GM19455 (cell line): ENCODE measurements around the gene DLGAP4.

ENCODE experiments used
- ATAC-seq: cut with Tn5 transposase; IDR thresholded peaks from one replicate; pipeline ENCODE4 v1.9.1; 2021; ENCODE audit not compliant: unreplicated experiment

Gene DLGAP4

GRCh38 chr20:36320898-36321695, 15.0 kb downstream of the DLGAP4 start:
- ATAC-seq, result no peak

- no peak for ATAC-seq
These were observed 16.0 kb downstream of the DLGAP4 start for GRCh38 chr20:36322131-36322530.

GRCh38 chr20:36330091-36330490, 24.0 kb downstream of the DLGAP4 start:
- ATAC-seq, result no peak

GRCh38 chr20:36331209-36331608, 25.1 kb downstream of the DLGAP4 start:
- ATAC-seq, result no peak

- ATAC-seq, result no peak
These were observed 27.7 kb downstream of the DLGAP4 start for GRCh38 chr20:36333841-36334240.

- no peak for ATAC-seq
These were observed 28.4 kb downstream of the DLGAP4 start for GRCh38 chr20:36334281-36335205.

GRCh38 chr20:36335206-36335870, 29.2 kb downstream of the DLGAP4 start:
- ATAC-seq, result no peak

- no peak for ATAC-seq
These were observed 30.1 kb downstream of the DLGAP4 start for GRCh38 chr20:36336204-36336603.

- ATAC-seq, result no peak
These were observed 31.0 kb downstream of the DLGAP4 start for GRCh38 chr20:36336954-36337704.

- ATAC-seq, result no peak
These were observed 31.7 kb downstream of the DLGAP4 start for GRCh38 chr20:36337886-36338285.

GRCh38 chr20:36339646-36340592, 33.8 kb downstream of the DLGAP4 start:
- no peak for ATAC-seq

GRCh38 chr20:36340593-36340990, 34.5 kb downstream of the DLGAP4 start:
- no peak for ATAC-seq

- no peak for ATAC-seq
These were observed 35.3 kb downstream of the DLGAP4 start for GRCh38 chr20:36341331-36342020.

- ATAC-seq, result no peak
These were observed 36.4 kb downstream of the DLGAP4 start for GRCh38 chr20:36342331-36343120.

GRCh38 chr20:36343641-36344040, 37.5 kb downstream of the DLGAP4 start:
- ATAC-seq, result no peak

- ATAC-seq, result no peak
These were observed 38.5 kb downstream of the DLGAP4 start for GRCh38 chr20:36344517-36345132.

GRCh38 chr20:36346256-36346655, 40.1 kb downstream of the DLGAP4 start:
- ATAC-seq, result no peak
